GM12878 (cell line): Measurements from ENCODE around the gene SMIM44. TPM values are rescaled to one million over a fixed set of nuclear protein-coding genes. Genes with fewer than 3 reads are reported as not detected.

Experiments
- ATAC-seq: fragments of 200-7000 bp; cut with Tn5 transposase; 3 replicates; pipeline ENCODE4 v1.9.1; 2020; ENCODE audit warnings: mild to moderate bottlenecking, moderate library complexity
- BruUV-seq: library from RNA; stranded (reverse); fragments of 400-500 nt; replicated peaks from 2 replicates; lab custom pipeline; 2021; lab: Mats Ljungman, UMichigan
- CTCF ChIA-PET: fragments of 300-600 bp; sonication (Branson Sonifier 250); formaldehyde crosslinking; extraction: SDS; loops from one replicate; lab custom pipeline; 2021; ENCODE audit warnings: inconsistent platforms; lab: Yijun Ruan, JAX
- POLR2A ChIA-PET: fragments of 350-600 bp; formaldehyde crosslinking; extraction: SDS; loops from one replicate; lab custom pipeline; 2021; ENCODE audit warnings: inconsistent platforms; lab: Charles Lee
- RAD21 ChIA-PET: fragments of 300-600 bp; sonication (Branson Sonifier 250); formaldehyde crosslinking; loops from one replicate; lab custom pipeline; 2023; ENCODE audit warnings: antibody characterized with exemption; ENCODE audit not compliant: unreplicated experiment; lab: Charles Lee
- SMC1A ChIA-PET: fragments of 300-600 bp; sonication (Branson Sonifier 250); formaldehyde crosslinking; loops from one replicate; lab custom pipeline; 2023; ENCODE audit not compliant: unreplicated experiment, uncharacterized antibody; lab: Charles Lee
- DNase-seq: peaks from one replicate; pipeline ENCODE4 v3.0.0-alpha.2; 2011; ENCODE audit warnings: low read depth, low spot score
- FAIRE-seq: peaks from 3 replicates; lab custom pipeline; 2011; peaks lifted over from hg19 to GRCh38; lab: Jason Lieb, UNC
- H2AFZ ChIP-seq: 2 replicates; pipeline ENCODE4 v1.6.0; 2011; ENCODE audit warnings: low read depth, low read length, control low read depth; ENCODE audit not compliant: control insufficient read depth
- H3K27ac ChIP-seq: 2 replicates; pipeline ENCODE4 v1.5.1; 2011; ENCODE audit warnings: control low read depth; ENCODE audit not compliant: control insufficient read depth, insufficient read depth
- H3K27me3 ChIP-seq, 2 experiments: replicated peaks in 1 of 2; 2 replicates each; pipeline versions ENCODE4 v1.6.0 to v1.6.1; 2011; ENCODE audit warnings: low read length in 1 of 2; ENCODE audit not compliant: control insufficient read depth in 2 of 2, insufficient read depth in 2 of 2
- H3K36me3 ChIP-seq, 2 experiments: 2 replicates each; pipeline ENCODE4 v1.5.1; 2011; ENCODE audit warnings: low read length in 1 of 2; ENCODE audit not compliant: control insufficient read depth in 2 of 2, insufficient read depth in 2 of 2
- H3K4me1 ChIP-seq: 2 replicates; pipeline ENCODE4 v1.6.1; 2011; ENCODE audit warnings: mild to moderate bottlenecking, low read length, moderate library complexity, mixed read lengths; ENCODE audit not compliant: control insufficient read depth, insufficient read depth
- H3K4me2 ChIP-seq: 2 replicates; pipeline ENCODE4 v1.6.0; 2011; ENCODE audit warnings: control low read depth; ENCODE audit not compliant: control insufficient read depth, insufficient read depth
- H3K4me3 ChIP-seq: fragments of 200-600 bp; sonication (generic); 2 replicates; pipeline ENCODE4 v1.5.1; 2016
- H3K79me2 ChIP-seq: 2 replicates; pipeline ENCODE4 v1.6.0; 2011; ENCODE audit warnings: low read length; ENCODE audit not compliant: control insufficient read depth, insufficient read depth
- H3K9ac ChIP-seq: 2 replicates; pipeline ENCODE4 v1.8.0; 2011; ENCODE audit warnings: low read length, control low read depth, mixed read lengths; ENCODE audit not compliant: control insufficient read depth, insufficient read depth
- H3K9me3 ChIP-seq: replicated peaks from 3 replicates; pipeline ENCODE4 v1.5.1; 2011; ENCODE audit warnings: mild to moderate bottlenecking, low read length; ENCODE audit not compliant: control insufficient read depth, insufficient read depth
- H4K20me1 ChIP-seq: 2 replicates; pipeline ENCODE4 v1.6.0; 2011; ENCODE audit not compliant: control insufficient read depth, insufficient read depth
- BHLHE40 ChIP-seq, 2 experiments: fragments of 450-650 bp in 1 of 2; IDR thresholded peaks; 2 replicates each; pipeline ENCODE4 v1.6.1; 2011 to 2017; ENCODE audit warnings: low read depth in 2 of 2, borderline replicate concordance in 1 of 2, improper control_type of control experiment in 1 of 2, low read length in 1 of 2, mild to moderate bottlenecking in 1 of 2
- CBFB ChIP-seq: IDR thresholded peaks from 2 replicates; pipeline ENCODE4 v1.6.1; 2016; ENCODE audit warnings: antibody characterized with exemption, low read depth
- CEBPB ChIP-seq, 2 experiments: fragments of 150-350 bp in 1 of 2; IDR thresholded peaks; 2 replicates each; pipeline ENCODE4 v1.6.1; 2012 to 2014; ENCODE audit warnings: low read depth in 2 of 2, low read length in 2 of 2, borderline replicate concordance in 1 of 2, inconsistent platforms in 1 of 2
- CREB1 ChIP-seq: IDR thresholded peaks from 2 replicates; pipeline ENCODE4 v1.6.1; 2012; ENCODE audit warnings: low read depth, mild to moderate bottlenecking, inconsistent platforms
- DPF2 ChIP-seq: fragments of 450-650 bp; IDR thresholded peaks from 2 replicates; pipeline ENCODE4 v1.6.1; 2017; ENCODE audit warnings: mild to moderate bottlenecking
- GATAD2B ChIP-seq: fragments of 450-650 bp; conservative IDR thresholded peaks from 2 replicates; pipeline ENCODE4 v1.6.1; 2017; ENCODE audit warnings: low read depth, mild to moderate bottlenecking, moderate library complexity
- HDAC2 ChIP-seq: fragments of 200-600 bp; sonication (generic); IDR thresholded peaks from 2 replicates; pipeline ENCODE4 v1.6.1; 2017
- MEF2B ChIP-seq: fragments of 450-650 bp; IDR thresholded peaks from 2 replicates; pipeline ENCODE4 v1.6.1; 2018; ENCODE audit warnings: mild to moderate bottlenecking, moderate library complexity; ENCODE audit not compliant: partially characterized antibody, poor library complexity, severe bottlenecking
- NFIC ChIP-seq: IDR thresholded peaks from 2 replicates; pipeline ENCODE4 v1.6.1; 2012; ENCODE audit warnings: low read depth, mild to moderate bottlenecking, inconsistent platforms, low read length, moderate library complexity
- POLR2AphosphoS5 ChIP-seq: IDR thresholded peaks from 2 replicates; pipeline ENCODE4 v1.6.1; 2011; ENCODE audit warnings: mild to moderate bottlenecking, low read length, inconsistent platforms
- SIX5 ChIP-seq: IDR thresholded peaks from 2 replicates; pipeline ENCODE4 v1.6.1; 2011; ENCODE audit warnings: mild to moderate bottlenecking, low read depth, low read length, moderate library complexity; ENCODE audit not compliant: severe bottlenecking
- SMARCA5 ChIP-seq: fragments of 450-650 bp; IDR thresholded peaks from 2 replicates; pipeline ENCODE4 v1.6.1; 2017; ENCODE audit warnings: mild to moderate bottlenecking
- ZNF217 ChIP-seq: fragments of 450-650 bp; IDR thresholded peaks from 2 replicates; pipeline ENCODE4 v1.6.1; 2017; ENCODE audit warnings: antibody characterized with exemption, mild to moderate bottlenecking
- ZNF622 ChIP-seq: fragments of 450-650 bp; IDR thresholded peaks from 2 replicates; pipeline ENCODE4 v1.6.1; 2017; ENCODE audit warnings: mild to moderate bottlenecking, inconsistent platforms
- WGBS: methylation state at CpG from one replicate; pipeline ENCODE4 v1.1.6; 2016; ENCODE audit warnings: low lambda C conversion rate; ENCODE audit not compliant: insufficient replicate concordance, insufficient coverage; ENCODE audit errors: missing lambda C conversion rate; 5-methylcytosine and 5-hydroxymethylcytosine counted together
- in situ Hi-C: fragments of 300-500 bp; cut with MboI; formaldehyde crosslinking; loops from 9 replicates; pipeline ENCODE4 v1.14.3; 2018; ENCODE audit warnings: mixed read lengths
- intact Hi-C: fragments of 100-400 bp; cut with micrococcal nuclease; formaldehyde crosslinking; loops from one replicate; pipeline ENCODE4 v1.14.2; 2022; ENCODE audit not compliant: unreplicated experiment
- polyA plus RNA-seq, 11 experiments: library from polyadenylated mRNA; depleted of rRNA in 4 of 11; unstranded in 6 of 11; stranded (reverse) in 5 of 11; fragments of >200 nt; fragmentation: Nextera tagmentation in 4 of 11; fragmentation: Illumina TruSeq in 1 of 11; extraction: Ambion mirVana in 4 of 11; extraction: Trizol in 1 of 11; gene quantifications; 1 replicate in 1 of 11; 2 replicates in 10 of 11; pipeline versions ENCODE4 v1.2.1 to v1.2.3, GENCODE V29; 2011 to 2016; ENCODE audit warnings: inconsistent platforms in 2 of 11, missing spikeins in 2 of 11, low read depth in 1 of 11
- total RNA-seq, 4 experiments: library from RNA; depleted of rRNA in 3 of 4; stranded (reverse); fragments of >200 nt in 3 of 4; fragmentation: Illumina TruSeq in 1 of 4; extraction: Trizol in 1 of 4; gene quantifications; 2 replicates each; pipeline versions ENCODE4 v1.2.1 to v1.2.3, GENCODE V29; 2013 to 2021

The SMIM44 gene
- total and polyA plus RNA-seq, 10 of the 15 experiments (the other 5 are each of a cell fraction or from before 2014, with no cell fraction given): not detected

- Histone ChIP-seq H3K27me3 (no peaks in the 10 kb centered on the region), H2AFZ (peak overlapping the region; percentile 59), H3K4me1 (peaks cover 7% of the 10 kb centered on the region), H4K20me1 (no peaks in the 10 kb centered on the region), H3K27ac (peak overlapping the region; percentile 73), H3K36me3 (peaks cover 0 to 1% of the 10 kb centered on the region in 2 experiments; a peak in 3 of 4 replicates), H3K9ac (peak overlapping the region; percentile 87), H3K9me3 (no peaks in the 10 kb centered on the region), H3K4me3 (peak overlapping the region; percentile 99), H3K4me2 (peak overlapping the region; percentile 66), H3K79me2 (peaks cover 39% of the 10 kb centered on the region)
- SMC1A ChIA-PET: no interaction called here
- BruUV-seq: no TSS peak
- in situ Hi-C loops: no loop called here
- intact Hi-C loops: no loop called here
- FAIRE-seq (peak; percentile 35), DNase-seq (no peak), ATAC-seq (peak; percentile 15)
- POLR2A ChIA-PET: interaction anchor here (0.6 to 0.9 kb wide), 3 partner anchors 8 to 680 kb away, joined by 3 to 4 read pairs (median 4); no protein-coding TSS in a partner anchor
- no peak for TF ChIP-seq SIX5
- TF ChIP-seq GATAD2B: peak; percentile 77; the same call in 1 of the 2 replicates
- no peak for TF ChIP-seq CEBPB (IDR thresholded peaks at IDR 0.05; ENCODE audit: borderline replicate concordance in 1 of 2, low read depth in 2 of 2, low read length in 2 of 2)
- TF ChIP-seq ZNF622: no peak
- 0 out of 4 replicates have a peak, but pooled peaks of 1 of the 2 experiments have one; percentile 18 for TF ChIP-seq BHLHE40 (IDR thresholded peaks at IDR 0.05; ENCODE audit: borderline replicate concordance in 1 of 2, low read depth in 2 of 2, low read length in 1 of 2)
- TF ChIP-seq MEF2B: no peak
- TF ChIP-seq DPF2: peak; percentile 56; the same call in 1 of the 2 replicates
- 0 out of 2 replicates have a peak, but pooled peaks have one; percentile 5 for TF ChIP-seq SMARCA5
- 0 out of 2 replicates have a peak, but pooled peaks have one; percentile 5 for TF ChIP-seq POLR2AphosphoS5
- TF ChIP-seq CBFB: no peak
- peak; percentile 16; the same call in 1 of the 2 replicates for TF ChIP-seq ZNF217
- TF ChIP-seq NFIC: no peak
- TF ChIP-seq HDAC2: no peak
- no peak for TF ChIP-seq CREB1
- under 1% methylated on average over 46 of the region's 69 CpGs for WGBS
- RAD21 ChIA-PET: no interaction called here
- CTCF ChIA-PET: interaction anchor here (0.6 kb wide), 1 partner anchor 31 kb away, joined by 3 read pairs; no protein-coding TSS in a partner anchor
Measured at GRCh38 chr19:3506384-3507340, 23.4 kb upstream of the SMIM44 start.
